ENCODE measurements around the gene LYRM9.
"Not testable (repeated sequence)": the region's sequence is repeated elsewhere in the genome, so short reads cannot be mapped to it uniquely, and the experiment has no call there.

LYRM9 gene

GRCh38 chr17:27889711-27890251, 3.4 kb downstream of the LYRM9 start:
- H3K9me3 Mint-ChIP-seq = no peaks in the 10 kb centered on the region
- TF ChIP-seq, protein P1, sequence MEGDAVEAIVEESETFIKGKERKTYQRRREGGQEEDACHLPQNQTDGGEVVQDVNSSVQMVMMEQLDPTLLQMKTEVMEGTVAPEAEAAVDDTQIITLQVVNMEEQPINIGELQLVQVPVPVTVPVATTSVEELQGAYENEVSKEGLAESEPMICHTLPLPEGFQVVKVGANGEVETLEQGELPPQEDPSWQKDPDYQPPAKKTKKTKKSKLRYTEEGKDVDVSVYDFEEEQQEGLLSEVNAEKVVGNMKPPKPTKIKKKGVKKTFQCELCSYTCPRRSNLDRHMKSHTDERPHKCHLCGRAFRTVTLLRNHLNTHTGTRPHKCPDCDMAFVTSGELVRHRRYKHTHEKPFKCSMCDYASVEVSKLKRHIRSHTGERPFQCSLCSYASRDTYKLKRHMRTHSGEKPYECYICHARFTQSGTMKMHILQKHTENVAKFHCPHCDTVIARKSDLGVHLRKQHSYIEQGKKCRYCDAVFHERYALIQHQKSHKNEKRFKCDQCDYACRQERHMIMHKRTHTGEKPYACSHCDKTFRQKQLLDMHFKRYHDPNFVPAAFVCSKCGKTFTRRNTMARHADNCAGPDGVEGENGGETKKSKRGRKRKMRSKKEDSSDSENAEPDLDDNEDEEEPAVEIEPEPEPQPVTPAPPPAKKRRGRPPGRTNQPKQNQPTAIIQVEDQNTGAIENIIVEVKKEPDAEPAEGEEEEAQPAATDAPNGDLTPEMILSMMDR (IDR thresholded peaks at IDR 0.05; ENCODE audit: unreplicated experiment in 3 of 3) = no peak
- peak overlapping the region in 2 of 3 experiments; percentile 43 to 96 for H3K27ac Mint-ChIP-seq
- no peaks in the 10 kb centered on the region for H3K36me3 Mint-ChIP-seq (ENCODE audit: low read depth)
- no peak overlapping the region for H3K4me3 Mint-ChIP-seq
- peaks cover 11% of the 10 kb centered on the region for H3K27me3 Mint-ChIP-seq (ENCODE audit: low read depth)
- peaks cover 24% of the 10 kb centered on the region for H3K4me1 Mint-ChIP-seq

GRCh38 chr17:27888945-27889344, 4.2 kb downstream of the LYRM9 start:
- H3K4me3 Mint-ChIP-seq = no peak overlapping the region
- no peaks in the 10 kb centered on the region for H3K9me3 Mint-ChIP-seq
- TF ChIP-seq, protein P1 (IDR thresholded peaks at IDR 0.05; ENCODE audit: unreplicated experiment in 3 of 3) = no peak
- peaks cover 4% of the 10 kb centered on the region for H3K27me3 Mint-ChIP-seq (ENCODE audit: low read depth)
- peaks cover 24% of the 10 kb centered on the region for H3K4me1 Mint-ChIP-seq
- H3K27ac Mint-ChIP-seq = peak overlapping the region in 2 of 3 experiments; percentile 23 to 96
- H3K36me3 Mint-ChIP-seq (ENCODE audit: low read depth) = no peaks in the 10 kb centered on the region

DNA sequence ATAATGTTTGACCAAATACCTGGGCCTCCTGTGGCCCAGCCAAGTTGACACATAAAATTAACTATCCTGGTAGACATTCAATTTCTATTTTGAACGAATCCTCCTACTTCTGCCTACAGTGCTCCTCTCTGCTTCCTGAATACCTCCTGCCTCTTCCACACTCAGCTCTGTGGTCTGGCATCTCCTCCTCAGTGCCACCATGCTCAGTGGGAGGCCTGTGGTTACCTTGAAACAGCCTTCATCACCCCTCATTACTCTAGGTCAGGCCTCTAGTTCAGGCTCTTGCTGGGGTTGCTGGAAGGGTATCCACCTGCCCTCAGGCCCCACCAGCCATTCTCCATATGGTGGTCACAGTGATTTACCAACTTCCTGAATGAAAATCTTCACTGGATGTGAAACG, 5.1 kb downstream of the LYRM9 start:
- peaks cover 19% of the 10 kb centered on the region for H3K4me1 Mint-ChIP-seq
- no peaks in the 10 kb centered on the region for H3K9me3 Mint-ChIP-seq

GRCh38 chr17:27886348-27886906, 6.7 kb downstream of the LYRM9 start:
- H3K4me3 Mint-ChIP-seq; H3K36me3 Mint-ChIP-seq (ENCODE audit: low read depth); H3K27me3 Mint-ChIP-seq (ENCODE audit: low read depth); H3K9me3 Mint-ChIP-seq; H3K27ac Mint-ChIP-seq: not testable (repeated sequence)
- H3K4me1 Mint-ChIP-seq = peaks cover 13% of the 10 kb centered on the region

More for the DNA sequence above, 5.1 kb downstream of the LYRM9 start:
- no peak overlapping the region for H3K4me3 Mint-ChIP-seq
- TF ChIP-seq, protein P1 (IDR thresholded peaks at IDR 0.05; ENCODE audit: unreplicated experiment in 3 of 3) = no peak
- H3K27me3 Mint-ChIP-seq (ENCODE audit: low read depth) = no peaks in the 10 kb centered on the region
- H3K36me3 Mint-ChIP-seq (ENCODE audit: low read depth) = no peaks in the 10 kb centered on the region
- H3K27ac Mint-ChIP-seq = peak overlapping the region in 1 of 3 experiments; percentile 96

DNA sequence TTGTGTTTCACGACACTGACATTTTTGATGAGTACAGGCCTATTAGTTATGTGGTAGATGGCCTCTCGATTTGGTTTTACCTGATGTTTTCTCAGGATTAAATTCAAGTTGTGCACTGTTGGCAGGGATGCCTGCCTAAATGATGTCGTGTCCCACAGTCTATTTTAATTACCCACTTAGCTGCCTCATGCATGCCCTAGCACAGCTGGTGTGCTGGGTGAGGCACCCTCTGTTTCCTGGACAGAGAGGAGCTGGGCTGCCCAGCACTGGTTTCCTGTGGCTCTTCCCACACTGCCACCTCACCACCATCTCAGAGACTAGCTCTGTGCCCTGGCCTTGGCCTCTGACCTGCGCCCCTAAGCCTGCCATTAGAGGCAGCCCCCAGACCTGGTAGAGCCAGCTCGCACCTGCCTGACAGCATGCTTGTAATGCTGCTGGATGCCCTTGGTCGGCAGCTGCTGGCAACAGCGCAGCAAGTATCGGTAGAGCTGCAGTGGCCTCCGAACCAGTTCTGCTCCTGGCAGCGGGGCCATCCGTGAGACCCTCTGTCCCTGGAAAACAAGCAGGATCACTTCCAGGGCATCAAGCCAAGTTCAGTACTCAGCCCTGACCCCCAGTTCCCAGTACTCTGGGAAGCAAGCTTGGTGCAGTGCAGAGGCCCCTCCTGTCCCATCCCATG, 10.9 kb downstream of the LYRM9 start:
- TF ChIP-seq, protein P1 (IDR thresholded peaks at IDR 0.05; ENCODE audit: unreplicated experiment in 3 of 3) = no peak
- Mint-ChIP-seq H3K27ac (no peak overlapping the region), H3K4me3 (no peak overlapping the region), H3K27me3 (ENCODE audit: low read depth) (no peaks in the 10 kb centered on the region), H3K36me3 (ENCODE audit: low read depth) (peaks cover 4% of the 10 kb centered on the region), H3K9me3 (no peaks in the 10 kb centered on the region), H3K4me1 (peaks cover 24% of the 10 kb centered on the region)

DNA sequence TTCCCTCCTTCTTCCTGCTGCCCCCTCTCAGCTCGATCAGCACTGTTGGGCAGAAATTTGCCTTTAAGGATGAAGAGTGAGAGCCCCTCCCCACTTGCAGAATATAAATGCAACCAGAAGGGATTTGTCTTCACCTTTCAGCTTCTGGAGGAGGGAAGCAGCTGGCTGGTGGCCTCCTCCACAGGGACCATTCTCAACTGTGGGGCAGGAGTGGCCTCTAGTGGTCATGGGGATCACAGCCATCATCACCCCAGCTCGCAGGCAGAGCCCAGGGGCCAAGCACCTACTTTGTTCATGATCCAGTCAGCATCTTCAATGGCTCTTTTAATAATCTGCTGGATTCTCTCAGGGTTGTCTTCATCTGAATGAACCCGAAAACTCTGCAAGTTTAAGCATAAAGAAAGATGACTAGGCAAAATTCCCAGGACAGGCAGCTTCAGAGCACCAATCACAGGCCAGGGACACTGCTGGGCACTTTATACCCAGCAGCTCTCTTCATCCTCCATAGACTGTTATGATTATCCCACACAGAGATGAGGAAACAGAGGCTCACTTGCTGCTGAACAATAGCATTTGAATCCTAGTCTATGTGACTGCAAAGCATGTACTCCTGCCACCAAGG, 13.1 kb downstream of the LYRM9 start:
- Mint-ChIP-seq H3K27me3 (ENCODE audit: low read depth) (no peaks in the 10 kb centered on the region), H3K9me3 (no peaks in the 10 kb centered on the region), H3K27ac (peak overlapping the region; percentile 84 to 87 (median 85)), H3K4me1 (peaks cover 24% of the 10 kb centered on the region), H3K36me3 (ENCODE audit: low read depth) (peaks cover 4% of the 10 kb centered on the region), H3K4me3 (peak overlapping the region; percentile 10 to 57 (median 51))
- TF ChIP-seq, protein P1 (IDR thresholded peaks at IDR 0.05; ENCODE audit: unreplicated experiment in 3 of 3) = peak; percentile 80 to 88 (median 86)
